SK-N-DZ (cell line): ENCODE data around the gene WHAMM.
"Not testable (repeated sequence)": the region's sequence is repeated elsewhere in the genome, so short reads cannot be mapped to it uniquely, and the experiment has no call there.

Experiments used
- DNase-seq: peaks from one replicate; pipeline ENCODE4 v3.0.0-alpha.2; 2015; ENCODE audit warnings: low spot score

The WHAMM gene

GRCh38 chr15:82864967-82865366 is 55.5 kb downstream of the WHAMM start:
- DNase-seq, result no peak

- DNase-seq, result not testable (repeated sequence)
These were observed 56.2 kb downstream of the WHAMM start for GRCh38 chr15:82865581-82865980.

GRCh38 chr15:82865981-82866380 is 56.6 kb downstream of the WHAMM start:
- not testable (repeated sequence) for DNase-seq

- DNase-seq, result no peak
These were observed 61.4 kb downstream of the WHAMM start for GRCh38 chr15:82870727-82871320.

- no peak for DNase-seq
These were observed 61.9 kb downstream of the WHAMM start for GRCh38 chr15:82871358-82871757.

- no peak for DNase-seq
These were observed 62.5 kb downstream of the WHAMM start for GRCh38 chr15:82871832-82872484.

GRCh38 chr15:82873000-82873680 is 63.7 kb downstream of the WHAMM start:
- DNase-seq, result no peak

GRCh38 chr15:82874267-82874666 is 64.8 kb downstream of the WHAMM start:
- no peak for DNase-seq

- no peak for DNase-seq
These were observed 65.5 kb downstream of the WHAMM start for GRCh38 chr15:82874961-82875360.

- DNase-seq, result no peak
These were observed 66.1 kb downstream of the WHAMM start for GRCh38 chr15:82875411-82876003.

- no peak for DNase-seq
These were observed 68.4 kb downstream of the WHAMM start for GRCh38 chr15:82877825-82878224.

GRCh38 chr15:82878325-82878724 is 68.9 kb downstream of the WHAMM start:
- DNase-seq, result no peak

GRCh38 chr15:82880704-82881103 is 71.3 kb downstream of the WHAMM start:
- DNase-seq, result no peak

- DNase-seq, result no peak
These were observed 72.3 kb downstream of the WHAMM start for GRCh38 chr15:82881747-82882146.

GRCh38 chr15:82882273-82882928 is 73.0 kb downstream of the WHAMM start:
- no peak for DNase-seq
